ENCODE measurements around the gene PDE1C.

Gene PDE1C

DNA sequence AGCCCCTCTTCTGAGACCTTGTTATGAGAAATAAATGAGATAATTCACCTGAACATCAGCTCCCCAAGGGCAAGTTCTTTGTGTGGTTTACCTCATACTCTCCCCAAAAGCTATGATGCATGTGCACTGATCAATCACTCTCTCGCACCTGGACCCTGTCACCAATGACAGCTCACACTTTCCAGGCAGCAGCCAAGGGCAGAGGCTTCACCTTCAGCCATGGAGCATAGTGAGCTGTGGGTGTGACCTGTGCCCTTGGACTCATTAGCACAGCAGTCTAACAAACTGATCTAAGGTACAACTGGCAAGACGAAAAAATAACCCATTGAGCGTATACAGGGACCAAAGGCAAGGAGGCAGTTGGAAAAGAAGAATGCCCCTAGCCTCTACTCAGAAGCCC lies 17.0 kb downstream of the PDE1C start:
- TF ChIP-seq, protein P1, sequence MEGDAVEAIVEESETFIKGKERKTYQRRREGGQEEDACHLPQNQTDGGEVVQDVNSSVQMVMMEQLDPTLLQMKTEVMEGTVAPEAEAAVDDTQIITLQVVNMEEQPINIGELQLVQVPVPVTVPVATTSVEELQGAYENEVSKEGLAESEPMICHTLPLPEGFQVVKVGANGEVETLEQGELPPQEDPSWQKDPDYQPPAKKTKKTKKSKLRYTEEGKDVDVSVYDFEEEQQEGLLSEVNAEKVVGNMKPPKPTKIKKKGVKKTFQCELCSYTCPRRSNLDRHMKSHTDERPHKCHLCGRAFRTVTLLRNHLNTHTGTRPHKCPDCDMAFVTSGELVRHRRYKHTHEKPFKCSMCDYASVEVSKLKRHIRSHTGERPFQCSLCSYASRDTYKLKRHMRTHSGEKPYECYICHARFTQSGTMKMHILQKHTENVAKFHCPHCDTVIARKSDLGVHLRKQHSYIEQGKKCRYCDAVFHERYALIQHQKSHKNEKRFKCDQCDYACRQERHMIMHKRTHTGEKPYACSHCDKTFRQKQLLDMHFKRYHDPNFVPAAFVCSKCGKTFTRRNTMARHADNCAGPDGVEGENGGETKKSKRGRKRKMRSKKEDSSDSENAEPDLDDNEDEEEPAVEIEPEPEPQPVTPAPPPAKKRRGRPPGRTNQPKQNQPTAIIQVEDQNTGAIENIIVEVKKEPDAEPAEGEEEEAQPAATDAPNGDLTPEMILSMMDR (IDR thresholded peaks at IDR 0.05; ENCODE audit: low read depth, low read length), result no peak
- no peak for DNase-seq (ENCODE audit: extremely low read depth, low read depth)

DNA sequence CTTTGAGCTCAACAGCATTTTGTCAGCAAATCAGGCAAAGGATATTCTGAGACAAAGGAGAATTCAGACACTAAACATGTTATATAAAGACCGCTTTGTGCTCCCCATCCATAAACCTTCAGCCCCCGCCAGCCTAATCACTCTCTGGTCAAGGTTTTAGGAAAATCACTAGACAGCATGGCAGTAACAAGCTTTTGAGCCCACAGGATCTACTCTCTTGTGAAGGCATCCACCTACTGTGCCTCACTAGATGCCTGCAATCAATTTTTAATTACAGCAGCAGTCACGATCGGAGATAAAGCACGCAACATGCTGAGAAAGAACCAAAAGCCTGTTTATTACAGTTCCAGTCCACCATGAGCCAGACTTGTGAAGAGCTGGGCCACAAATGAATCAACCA lies 19.1 kb downstream of the PDE1C start:
- TF ChIP-seq, protein P1 (IDR thresholded peaks at IDR 0.05; ENCODE audit: low read depth, low read length), result no peak
- DNase-seq (ENCODE audit: extremely low read depth, low read depth), result no peak

DNA sequence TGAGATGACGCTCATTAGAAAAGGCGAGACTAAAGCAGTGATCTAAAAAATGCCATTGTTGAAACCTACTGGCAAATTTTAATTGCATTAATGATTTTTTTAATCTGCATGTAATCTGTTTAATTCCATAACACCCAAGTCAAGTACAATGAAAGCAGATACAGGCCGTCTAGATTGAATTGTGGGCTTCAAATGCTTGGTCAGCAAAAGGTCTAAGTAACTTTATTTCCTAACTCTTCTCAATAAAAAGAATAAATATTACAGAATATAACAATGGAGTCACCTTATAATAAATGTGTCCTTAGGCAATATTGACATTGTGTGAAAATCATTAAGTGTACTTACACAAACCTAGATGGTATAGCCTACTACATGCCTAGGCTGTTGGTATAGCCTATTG lies 20.6 kb downstream of the PDE1C start:
- DNase-seq (ENCODE audit: extremely low read depth, low read depth), result no peak
- TF ChIP-seq, protein P1 (IDR thresholded peaks at IDR 0.05; ENCODE audit: low read depth, low read length), result no peak

DNA sequence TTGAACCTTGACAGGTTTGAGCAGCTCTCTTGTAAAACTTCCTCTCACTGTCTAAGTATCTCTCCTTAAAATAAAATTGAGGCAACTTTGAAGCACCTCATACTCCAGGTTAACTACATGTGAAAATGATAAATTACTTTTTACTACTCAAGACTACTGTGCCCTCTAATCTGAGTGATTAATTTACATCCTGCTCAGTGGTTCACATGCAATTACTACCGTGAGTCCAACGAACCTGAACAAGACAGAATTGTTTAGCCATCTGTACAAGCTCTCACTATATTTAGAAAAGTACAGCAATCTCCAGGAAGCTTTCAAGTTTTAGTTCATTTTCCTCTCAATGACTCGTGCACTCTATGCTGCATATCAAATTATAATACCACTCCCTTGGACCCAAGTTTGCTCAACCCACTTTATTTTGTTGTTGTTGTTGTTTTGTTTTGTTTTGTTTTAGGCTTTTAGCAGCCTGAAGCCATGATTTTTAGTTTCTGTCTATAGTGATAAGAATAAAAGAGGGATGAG lies 21.2 kb downstream of the PDE1C start:
- DNase-seq (ENCODE audit: extremely low read depth, low read depth), result no peak
- TF ChIP-seq, protein P1 (IDR thresholded peaks at IDR 0.05; ENCODE audit: low read depth, low read length), result no peak

DNA sequence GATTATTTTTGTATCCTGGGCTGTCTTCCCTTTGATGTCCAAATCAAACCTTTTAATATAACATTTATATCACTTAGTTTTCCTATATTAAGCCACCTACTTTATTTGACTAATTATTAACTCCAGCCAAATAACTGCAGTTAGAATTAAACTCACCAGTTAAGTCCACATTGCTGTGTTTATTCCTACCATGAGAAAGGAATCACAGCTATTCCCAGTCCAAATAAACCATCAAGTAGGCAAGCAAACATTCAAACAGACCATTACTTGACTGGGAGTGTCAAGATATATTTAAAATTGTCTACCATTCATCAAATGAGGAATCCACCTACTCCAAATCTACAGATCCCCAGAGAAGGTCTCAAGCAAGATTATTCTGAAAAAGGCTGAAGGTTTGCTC lies 22.4 kb downstream of the PDE1C start:
- TF ChIP-seq, protein P1 (IDR thresholded peaks at IDR 0.05; ENCODE audit: low read depth, low read length), result no peak

DNA sequence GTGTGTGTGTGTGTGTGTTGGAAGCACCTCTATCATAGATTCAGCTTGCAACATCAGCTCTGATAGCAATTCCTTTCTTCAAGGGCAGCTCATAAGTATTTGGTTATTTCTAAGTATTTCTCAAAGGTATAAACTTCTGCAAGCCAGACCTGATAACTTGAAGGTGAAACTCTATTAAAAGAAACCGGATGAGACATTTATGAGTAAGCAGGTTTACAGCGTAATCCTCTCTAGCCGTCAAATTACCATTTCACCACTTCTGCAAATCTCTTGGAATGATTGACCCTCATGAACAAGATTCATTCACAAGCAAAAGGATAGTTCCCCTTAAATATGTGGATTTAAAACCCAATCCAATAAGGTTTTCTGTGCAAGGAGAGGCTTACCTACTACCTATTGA lies 23.1 kb downstream of the PDE1C start:
- DNase-seq (ENCODE audit: extremely low read depth, low read depth), result no peak
- TF ChIP-seq, protein P1 (IDR thresholded peaks at IDR 0.05; ENCODE audit: low read depth, low read length), result no peak

More for the DNA sequence above, 22.4 kb downstream of the PDE1C start:
- DNase-seq (ENCODE audit: extremely low read depth, low read depth), result no peak

DNA sequence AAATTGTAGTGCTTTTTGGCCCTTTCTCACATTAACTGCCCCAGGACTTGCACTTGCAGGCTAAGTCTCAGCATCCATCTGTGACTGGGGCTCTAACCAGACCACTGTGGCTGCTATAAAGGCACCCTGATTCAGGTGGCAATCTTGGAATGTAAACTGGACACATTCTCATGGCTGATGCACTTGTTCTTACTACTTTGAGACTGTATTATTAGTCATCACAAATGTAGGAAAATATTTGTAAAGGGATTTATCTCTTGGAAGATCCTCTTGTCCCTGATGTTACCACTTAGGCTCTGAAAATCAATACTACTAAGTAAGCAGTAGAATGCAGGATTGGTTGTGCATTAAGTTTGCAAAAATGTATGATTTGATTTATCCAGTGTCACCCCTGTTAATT lies 25.0 kb downstream of the PDE1C start:
- no peak for DNase-seq (ENCODE audit: extremely low read depth, low read depth)
- TF ChIP-seq, protein P1 (IDR thresholded peaks at IDR 0.05; ENCODE audit: low read depth, low read length), result no peak

Data from AG09319 (cell line).